Stimulated activated naive CD8-positive, alpha-beta T cell treated with anti-CD3 and anti-CD28 coated beads, Interleukin-15, Interleukin-2, amounts not matched to agents 100 U/mL and 50 U/mL, for 24 hours (primary cell): ENCODE measurements around the gene GNPTG.

Source experiments
- ATAC-seq: fragments of 150-1000 bp; cut with Tn5 transposase; one replicate; pipeline ENCODE4 v1.10.0; 2021
- DNase-seq: peaks from one replicate; pipeline ENCODE4 v3.0.0; 2021

Gene GNPTG

GRCh38 chr16:1351582-1352362 is at the start of gene GNPTG, which contains the start of gene TSR3:
Gene GNPTG, plus strand, starts transcription at chr16:1351931. Its CDS starts 35 bp downstream, at chr16:1351966.
Gene TSR3, minus strand, starts transcription at chr16:1351878. Its CDS starts 74 bp downstream, at chr16:1351804.
- DNase-seq (peak; percentile 91), ATAC-seq (peak; percentile 78)

- DNase-seq (peak; percentile 57), ATAC-seq (no peak)
Measured at GRCh38 chr16:1305823-1306222, 45.9 kb upstream of the GNPTG start.

- no peak for DNase-seq
- ATAC-seq: no peak
Measured at GRCh38 chr16:1306334-1306733, 45.4 kb upstream of the GNPTG start.

DNA sequence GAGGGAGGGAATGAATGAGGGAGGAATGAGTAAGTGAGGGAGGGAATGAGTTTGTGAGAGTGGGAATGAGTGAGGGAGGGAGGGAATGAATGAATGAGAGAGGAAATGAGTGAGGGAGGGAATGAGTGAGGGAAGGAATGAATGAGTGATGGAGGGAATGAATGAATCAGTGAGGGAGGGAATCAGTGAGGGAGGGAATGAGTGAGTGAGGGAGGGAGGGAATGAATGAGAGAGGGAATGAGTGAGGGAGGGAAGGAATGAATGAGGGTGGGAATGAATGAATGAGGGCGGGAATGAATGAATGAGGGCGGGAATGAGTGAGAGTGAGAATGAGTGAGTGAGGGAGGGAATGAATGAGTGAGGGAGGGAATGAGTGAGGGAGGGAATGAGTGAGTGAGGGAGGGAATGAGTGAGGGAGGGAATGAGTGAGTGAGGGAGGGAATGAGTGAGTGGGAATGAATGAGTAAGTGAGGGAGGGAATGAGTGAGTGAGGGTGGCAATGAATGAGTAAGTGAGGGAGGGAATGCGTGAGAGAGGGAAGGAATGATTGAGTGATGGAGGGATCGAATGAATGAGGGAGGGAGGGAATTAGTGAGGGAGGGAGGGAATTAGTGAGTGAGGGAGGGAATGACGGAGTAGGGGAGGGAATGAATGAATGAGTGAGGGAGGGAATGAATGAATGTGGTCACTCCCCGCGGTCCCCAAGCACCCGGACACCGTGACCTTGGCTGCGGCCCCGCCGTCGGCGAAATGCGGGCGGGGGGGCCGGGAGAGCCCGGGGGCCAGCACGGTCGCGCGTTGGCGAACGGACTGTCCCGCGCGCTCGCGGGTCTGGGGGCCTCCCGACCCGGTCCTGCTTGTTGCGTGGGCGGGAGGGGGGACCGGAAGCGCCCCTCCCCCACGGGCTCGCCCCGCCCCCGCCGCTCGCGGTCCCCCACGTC is 43.4 kb upstream of the GNPTG start:
- ATAC-seq: no peak
- no peak for DNase-seq

- peak; percentile 81 for ATAC-seq
- peak; percentile 98 for DNase-seq
Measured at GRCh38 chr16:1308977-1309885, 42.5 kb upstream of the GNPTG start, which contains the start of gene UBE2I. Gene UBE2I, plus strand, starts transcription at chr16:1309636. Its CDS starts 4,395 bp downstream, at chr16:1314031.

GRCh38 chr16:1309888-1310831 is 41.6 kb upstream of the GNPTG start:
- DNase-seq (peak; percentile 65), ATAC-seq (peak; percentile 8)

GRCh38 chr16:1310832-1311200 is 40.9 kb upstream of the GNPTG start:
- DNase-seq: no peak
- ATAC-seq: no peak

DNA sequence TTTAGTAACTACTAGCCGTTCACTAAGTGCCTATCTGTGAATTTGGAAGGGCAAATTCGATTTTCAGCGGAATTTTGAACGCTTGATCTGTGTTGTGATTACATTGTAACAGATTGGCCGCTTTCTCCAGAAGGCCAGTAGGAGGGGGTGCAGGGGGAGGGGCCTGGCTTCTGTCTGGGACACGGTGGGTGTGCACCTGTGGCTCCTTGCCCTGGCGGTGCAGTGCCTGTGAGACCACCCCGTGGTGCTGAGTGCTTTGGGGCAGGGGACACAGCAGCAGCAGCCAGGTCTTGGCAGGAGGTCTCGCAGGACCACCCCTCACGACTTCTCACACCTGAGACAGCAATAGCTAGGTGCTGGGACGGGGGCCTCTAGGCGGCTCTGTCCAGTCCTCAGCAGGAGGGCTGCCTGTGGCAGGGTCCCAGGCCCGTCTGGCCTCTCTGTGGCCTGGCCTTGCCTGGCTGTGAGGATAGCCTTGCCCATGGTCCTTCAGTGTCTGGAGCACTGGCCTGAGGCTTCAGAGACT is 40.5 kb upstream of the GNPTG start:
- no peak for ATAC-seq
- DNase-seq: no peak

DNA sequence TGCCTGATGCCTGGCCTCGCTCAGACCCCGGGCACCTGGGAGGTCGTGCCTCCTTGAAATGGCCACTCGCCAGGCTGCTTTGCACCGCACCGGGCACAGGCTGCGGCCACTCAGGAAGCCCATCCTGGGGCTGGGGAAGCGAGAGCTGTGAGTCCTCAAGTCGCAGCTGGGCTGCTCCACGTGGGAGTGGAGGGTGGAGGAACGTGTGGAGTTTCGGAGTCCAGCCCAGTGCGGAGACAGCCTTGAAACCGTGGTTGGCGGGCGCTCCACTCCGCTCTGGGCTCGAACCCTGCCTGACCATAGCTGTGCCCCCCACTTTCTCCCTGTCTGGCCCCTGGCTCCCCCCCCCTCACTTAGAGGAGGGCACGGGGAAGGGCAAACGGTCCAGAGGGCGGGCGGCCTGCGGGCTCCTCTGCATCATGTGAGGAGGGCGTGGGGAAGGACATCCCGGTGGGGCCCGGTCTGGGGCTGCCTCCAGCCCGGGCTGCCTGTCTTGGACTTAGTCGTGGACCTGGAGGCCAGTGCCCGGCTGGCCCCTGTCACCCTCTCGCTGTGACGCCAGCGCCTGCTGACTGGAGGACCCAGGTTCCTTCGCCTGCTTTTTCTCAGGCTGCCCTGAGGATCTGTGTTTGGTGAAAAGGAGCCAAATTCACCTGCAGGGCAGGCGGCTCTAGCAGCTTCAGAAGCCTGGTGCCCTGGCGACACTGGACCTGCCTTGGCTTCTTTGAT is 39.8 kb upstream of the GNPTG start:
- DNase-seq (no peak), ATAC-seq (no peak)

- ATAC-seq: no peak
Measured at GRCh38 chr16:1312467-1312816, 39.3 kb upstream of the GNPTG start.

DNA sequence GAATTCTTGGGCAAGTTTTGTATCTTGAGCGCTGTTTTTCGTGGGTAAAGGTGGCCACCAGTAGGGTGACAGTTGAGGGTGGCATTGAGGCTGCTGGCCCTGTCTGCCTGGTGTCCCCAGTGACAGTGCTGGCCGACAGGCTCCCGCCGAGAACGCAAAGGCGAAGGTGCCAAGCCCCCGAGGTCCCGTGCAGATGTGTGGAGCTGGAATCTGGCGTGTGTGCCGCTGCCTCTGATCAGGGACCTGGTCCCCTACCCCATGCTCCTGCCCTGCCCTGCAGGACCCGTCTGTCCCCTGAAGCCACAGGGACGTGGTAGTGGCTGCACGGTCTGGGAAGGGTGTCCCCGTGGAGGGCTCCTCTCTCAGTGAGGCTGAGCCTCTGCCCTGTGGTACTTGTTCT is 38.8 kb upstream of the GNPTG start:
- DNase-seq (no peak), ATAC-seq (no peak)

More at GRCh38 chr16:1312467-1312816, 39.3 kb upstream of the GNPTG start:
- no peak for DNase-seq

- ATAC-seq: no peak
- DNase-seq: no peak
Measured at GRCh38 chr16:1313721-1314369, 37.9 kb upstream of the GNPTG start.

- no peak for DNase-seq
- no peak for ATAC-seq
Measured at GRCh38 chr16:1314399-1315068, 37.2 kb upstream of the GNPTG start.

GRCh38 chr16:1315081-1316032 is 36.4 kb upstream of the GNPTG start:
- no peak for ATAC-seq
- DNase-seq: no peak

- DNase-seq (no peak), ATAC-seq (no peak)
Measured at GRCh38 chr16:1316033-1316405, 35.7 kb upstream of the GNPTG start.

DNA sequence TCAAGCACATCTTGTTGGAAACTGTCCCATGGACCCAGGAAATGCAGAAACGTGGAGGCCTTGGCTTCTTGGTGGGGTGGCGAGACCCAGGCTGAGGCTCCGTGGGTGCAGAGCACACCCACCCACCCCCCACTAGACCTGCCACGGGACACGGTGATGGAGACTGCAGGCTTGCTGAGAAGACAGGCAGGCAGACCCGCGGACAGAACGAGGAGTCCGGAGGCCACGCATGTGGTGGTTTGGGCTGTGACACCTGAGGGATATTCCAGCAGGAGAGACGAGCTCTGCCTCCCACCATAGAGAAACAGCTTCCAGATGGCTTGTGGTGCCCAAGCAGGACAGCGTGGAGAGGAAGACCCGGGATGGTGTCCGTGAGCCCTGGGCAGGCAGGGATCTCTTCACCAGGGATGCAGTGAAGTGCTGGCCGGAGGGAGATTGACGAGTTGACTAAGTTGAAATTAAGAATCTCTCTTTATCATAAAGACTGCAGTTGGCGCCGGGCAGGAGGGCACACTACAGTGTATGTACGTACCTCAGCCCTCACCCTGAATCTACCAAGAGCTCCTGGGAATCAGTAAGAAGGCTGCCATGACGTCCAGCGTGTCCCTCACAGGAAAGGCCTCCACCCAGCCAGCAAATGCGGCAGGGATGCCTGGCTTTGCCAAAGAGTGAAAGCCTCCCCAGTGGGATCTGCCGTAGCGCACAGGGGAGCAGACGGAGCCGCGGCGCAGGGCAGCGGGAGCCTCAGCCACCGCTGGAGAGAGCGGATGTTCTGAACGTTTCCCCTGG is 34.1 kb upstream of the GNPTG start:
- no peak for ATAC-seq
- DNase-seq: no peak

DNA sequence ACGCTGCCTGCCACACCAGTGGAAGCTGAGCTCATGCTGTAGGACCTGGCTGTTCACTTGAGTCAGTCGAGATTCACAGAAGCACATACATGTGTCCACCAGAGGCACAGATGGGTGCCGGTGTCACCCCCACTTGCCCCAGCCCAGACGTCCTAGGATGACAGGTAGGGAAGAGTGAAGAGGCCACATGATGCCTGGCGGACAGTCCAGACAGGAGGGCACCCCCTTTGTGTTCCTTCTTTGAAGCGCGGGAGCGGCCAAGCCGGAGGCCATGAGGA is 33.5 kb upstream of the GNPTG start:
- DNase-seq: no peak

More for the DNA sequence above, 33.5 kb upstream of the GNPTG start:
- no peak for ATAC-seq
